ENCODE results near the gene VWCE. TPM values are rescaled to one million over a fixed set of nuclear protein-coding genes. Genes with fewer than 3 reads are reported as not detected.

VWCE gene
- total RNA-seq, 1 donor from 2014 or later: 19.2 TPM

DNA sequence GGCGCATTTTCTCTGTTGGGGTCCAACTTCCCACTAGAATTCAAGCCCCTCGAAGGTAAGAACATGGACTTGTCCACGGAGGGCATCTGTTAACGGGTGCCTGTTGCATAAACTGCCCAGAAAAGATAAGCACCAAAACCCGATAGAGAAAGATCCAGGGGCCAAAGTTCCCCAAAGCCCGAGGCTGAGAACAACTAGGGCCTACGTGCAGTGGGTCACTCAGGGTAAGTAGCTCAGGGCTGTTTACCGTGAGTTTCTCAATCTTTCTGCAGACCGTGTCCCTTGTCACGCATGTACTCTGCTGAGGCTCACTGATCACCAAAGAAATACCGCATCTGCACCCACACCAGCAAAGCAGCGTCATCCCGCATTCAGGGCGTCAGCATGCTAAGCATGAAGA, 29.8 kb downstream of the VWCE start:
- Histone ChIP-seq H3K4me1 (no peaks in the 10 kb centered on the region), H3K9me3 (no peaks in the 10 kb centered on the region), H3K27ac (no peak overlapping the region), H3K4me3 (no peak overlapping the region), H3K27me3 (no peaks in the 10 kb centered on the region), H3K36me3 (no peaks in the 10 kb centered on the region)
- DNase-seq (ENCODE audit: low spot score in 2 of 2): no peak
- TF ChIP-seq CTCF (IDR thresholded peaks at IDR 0.05): no peak
- intact Hi-C loops (cut with DNase I): no loop called here

- no peak for TF ChIP-seq CTCF (IDR thresholded peaks at IDR 0.05)
- Histone ChIP-seq H3K4me3 (no peak overlapping the region), H3K27me3 (no peaks in the 10 kb centered on the region), H3K4me1 (no peaks in the 10 kb centered on the region), H3K9me3 (no peaks in the 10 kb centered on the region), H3K27ac (no peak overlapping the region), H3K36me3 (no peaks in the 10 kb centered on the region)
- no peak for DNase-seq (ENCODE audit: low spot score in 2 of 2)
- intact Hi-C loops (cut with DNase I): no loop called here
Observed at GRCh38 chr11:61264795-61265194, 30.3 kb downstream of the VWCE start.

DNA sequence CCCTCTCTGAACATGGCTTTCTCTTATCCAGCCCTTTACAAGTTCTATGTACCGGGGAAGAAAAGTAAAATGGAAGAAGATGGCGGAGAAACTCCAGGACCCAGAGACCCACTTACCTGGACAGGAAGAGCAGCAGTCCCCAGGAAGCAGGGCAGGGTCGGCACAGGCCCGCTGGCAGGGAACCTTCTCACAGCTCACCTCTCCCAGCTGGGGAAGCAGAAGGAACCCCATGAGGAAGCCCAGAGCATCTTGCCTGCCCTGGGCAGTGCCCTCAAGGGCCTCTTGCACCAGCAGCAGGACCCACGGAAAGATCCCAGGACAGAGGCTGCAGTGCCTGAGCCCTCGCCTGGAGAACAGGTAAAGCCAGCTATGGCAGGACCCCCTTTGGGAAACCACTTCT, 30.7 kb downstream of the VWCE start:
- intact Hi-C loops (cut with DNase I): no loop called here
- TF ChIP-seq CTCF (IDR thresholded peaks at IDR 0.05): no peak

DNA sequence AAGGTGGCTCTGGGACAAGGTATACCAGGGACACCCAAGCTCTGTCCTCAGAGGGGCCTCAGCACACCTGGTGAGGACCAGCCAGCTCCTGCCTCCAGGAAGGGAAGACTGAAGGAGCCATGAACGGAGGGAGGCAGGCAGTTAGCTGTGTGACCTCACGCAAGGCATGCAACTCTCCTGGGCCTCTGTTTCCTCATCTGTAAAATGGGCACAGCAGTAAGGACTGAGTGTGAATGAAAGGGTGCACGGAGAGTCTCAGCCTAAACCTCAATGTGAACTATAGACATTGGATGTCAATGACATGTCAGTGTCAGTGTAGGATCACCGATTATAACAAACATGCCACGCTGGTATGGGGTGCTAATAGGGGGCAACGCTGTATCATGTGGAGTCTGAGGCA, 35.8 kb downstream of the VWCE start:
- no peak for TF ChIP-seq CTCF (IDR thresholded peaks at IDR 0.05)
- intact Hi-C loops (cut with DNase I): no loop called here
- no peak overlapping the region for H3K4me3 ChIP-seq
- DNase-seq (ENCODE audit: low spot score in 2 of 2): no peak
- H3K4me1 ChIP-seq: no peaks in the 10 kb centered on the region
- H3K27me3 ChIP-seq: no peaks in the 10 kb centered on the region
- H3K36me3 ChIP-seq: no peaks in the 10 kb centered on the region
- H3K27ac ChIP-seq: no peak overlapping the region
- H3K9me3 ChIP-seq: no peaks in the 10 kb centered on the region

More for the DNA sequence above, 30.7 kb downstream of the VWCE start:
- H3K36me3 ChIP-seq: no peaks in the 10 kb centered on the region
- no peaks in the 10 kb centered on the region for H3K27me3 ChIP-seq
- no peak for DNase-seq (ENCODE audit: low spot score in 2 of 2)
- no peaks in the 10 kb centered on the region for H3K9me3 ChIP-seq
- H3K4me3 ChIP-seq: no peak overlapping the region
- no peak overlapping the region for H3K27ac ChIP-seq
- no peaks in the 10 kb centered on the region for H3K4me1 ChIP-seq

DNA sequence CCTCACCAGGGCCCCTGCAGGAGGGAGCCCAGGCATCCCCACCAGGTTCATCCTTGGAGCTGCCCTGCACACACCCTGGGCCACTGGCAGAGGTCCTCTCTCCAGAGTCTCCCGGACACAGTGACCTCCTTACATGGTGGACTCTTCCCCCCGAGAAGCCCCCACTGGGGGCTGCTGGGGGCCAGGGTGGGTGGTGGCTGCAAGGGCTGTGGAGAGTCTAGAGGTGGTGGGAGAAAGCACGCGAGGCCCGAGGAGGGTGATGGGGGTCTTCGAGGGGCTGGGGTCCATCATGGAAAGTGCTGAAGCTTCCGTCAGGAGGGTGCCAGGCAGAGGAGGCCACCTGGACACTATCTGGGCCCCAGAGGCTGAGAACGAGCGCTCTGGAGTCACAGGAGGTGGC, 36.6 kb downstream of the VWCE start:
- intact Hi-C loops (cut with DNase I): no loop called here

More for the DNA sequence above, 36.6 kb downstream of the VWCE start:
- Histone ChIP-seq H3K36me3 (no peaks in the 10 kb centered on the region), H3K4me1 (no peaks in the 10 kb centered on the region), H3K27me3 (no peaks in the 10 kb centered on the region), H3K27ac (no peak overlapping the region), H3K9me3 (no peaks in the 10 kb centered on the region), H3K4me3 (no peak overlapping the region)
- DNase-seq (ENCODE audit: low spot score in 2 of 2): no peak
- no peak for TF ChIP-seq CTCF (IDR thresholded peaks at IDR 0.05)
